Subcutaneous adipose tissue (tissue), 4 donors: Measurements from ENCODE around the gene PIN4. TPM values are rescaled to one million over a fixed set of nuclear protein-coding genes. Genes with fewer than 3 reads are reported as not detected.

ENCODE experiments used
- CTCF ChIP-seq: fragments of 450-650 bp; IDR thresholded peaks from one replicate; pipeline ENCODE4 v1.5.1; 2016; ENCODE audit warnings: low read depth, mild to moderate bottlenecking, control low read depth, antibody characterized with exemption, moderate library complexity
- total RNA-seq, 4 donors: library from RNA; depleted of rRNA; stranded (reverse); fragments of >200 nt; gene quantifications; one replicate each; pipeline ENCODE4 v1.1.0, GENCODE V29; 2016

The PIN4 gene
- total RNA-seq, 4 donors from 2014 or later: 4.1 to 12.1 (median 8.0) TPM

- TF ChIP-seq CTCF: no peak
Observed at GRCh38 chrX:72238183-72238582, 56.6 kb downstream of the PIN4 start.

GRCh38 chrX:72238721-72239475, 57.3 kb downstream of the PIN4 start, which contains the start of gene ERCC6L:
TSS of gene ERCC6L (minus strand) at chrX:72239027. CDS start at chrX:72238911, 116 bp downstream.
- no peak for TF ChIP-seq CTCF

GRCh38 chrX:72240976-72241375, 59.4 kb downstream of the PIN4 start:
- no peak for TF ChIP-seq CTCF

- TF ChIP-seq CTCF: no peak
Observed at GRCh38 chrX:72243472-72243871, 61.9 kb downstream of the PIN4 start.

GRCh38 chrX:72245461-72246089, 64.0 kb downstream of the PIN4 start:
- no peak for TF ChIP-seq CTCF

- TF ChIP-seq CTCF: no peak
Observed at GRCh38 chrX:72247206-72247942, 65.8 kb downstream of the PIN4 start.

Other genes starting within 250 kb of the PIN4 start
- 1 to 10 TPM; 4.1 to 7.5 (median 6.1) TPM for gene RTL5, start 49.8 kb upstream of the PIN4 start, total RNA-seq
- gene ERCC6L, start 57.3 kb downstream of the PIN4 start, total RNA-seq: under 1 TPM in 2 of 4 donors, not detected in 2; 0.22 to 0.51 TPM
- gene RPS4X, start 95.5 kb downstream of the PIN4 start, total RNA-seq: 1,000 to 10,000 TPM in 2 of 4 donors, 100 to 1,000 TPM in 2; 704 to 1,188 (median 894) TPM
- 1 to 10 TPM in 2 of 4 donors, not detected in 2; 3.2 to 4.5 TPM for gene CITED1, start 124.2 kb downstream of the PIN4 start, total RNA-seq